Daoy (cell line): Measurements from ENCODE around the gene INPP5J. TPM values are rescaled to one million over a fixed set of nuclear protein-coding genes. Genes with fewer than 3 reads are reported as not detected.
"Not testable (repeated sequence)": the region's sequence is repeated elsewhere in the genome, so short reads cannot be mapped to it uniquely, and the experiment has no call there.

Source experiments
- DNase-seq: peaks from one replicate; pipeline ENCODE4 v3.0.0-alpha.2; 2015; ENCODE audit warnings: low read depth
- total RNA-seq: library from RNA; depleted of rRNA; stranded (reverse); fragments of >200 nt; shearing (Covaris generic); gene quantifications from 2 replicates; pipeline ENCODE4 v1.2.3, GENCODE V29; 2014

Gene INPP5J
- total RNA-seq, 1 experiment from 2014 or later, result 1.3 TPM

DNA sequence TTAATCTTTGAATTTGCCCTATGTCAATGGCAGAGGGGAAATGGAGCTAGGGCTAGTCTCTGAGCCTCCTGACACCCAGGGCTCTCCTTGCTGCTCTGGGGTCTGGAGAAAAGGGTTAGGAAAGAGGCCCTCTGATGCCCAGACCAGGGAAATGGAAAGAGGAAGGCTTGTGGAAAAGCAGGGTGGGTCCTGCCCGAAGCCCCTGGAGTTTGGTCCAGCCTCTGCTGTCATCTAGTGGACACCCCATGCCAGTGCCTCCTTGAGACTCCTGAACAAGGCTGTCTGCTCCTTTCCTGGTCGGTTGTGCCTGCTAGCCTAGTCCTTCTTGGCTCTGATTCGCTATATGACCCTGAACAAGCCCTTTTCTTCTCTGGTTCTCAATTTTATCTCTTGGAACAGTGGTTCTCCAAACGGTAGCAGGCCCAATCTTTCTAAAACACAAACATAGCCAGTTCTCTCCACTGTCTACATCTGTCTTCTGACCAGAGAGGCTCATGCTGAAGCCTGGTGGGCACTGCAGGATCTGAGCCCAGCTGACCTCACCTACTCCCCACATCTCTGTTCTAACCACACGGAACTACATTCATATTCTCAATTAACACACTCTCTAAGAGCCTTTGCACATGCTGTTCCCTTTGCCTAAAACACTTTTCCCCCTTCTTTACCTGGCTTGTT lies 26.3 kb downstream of the INPP5J start:
- DNase-seq, result peak; percentile 63

DNA sequence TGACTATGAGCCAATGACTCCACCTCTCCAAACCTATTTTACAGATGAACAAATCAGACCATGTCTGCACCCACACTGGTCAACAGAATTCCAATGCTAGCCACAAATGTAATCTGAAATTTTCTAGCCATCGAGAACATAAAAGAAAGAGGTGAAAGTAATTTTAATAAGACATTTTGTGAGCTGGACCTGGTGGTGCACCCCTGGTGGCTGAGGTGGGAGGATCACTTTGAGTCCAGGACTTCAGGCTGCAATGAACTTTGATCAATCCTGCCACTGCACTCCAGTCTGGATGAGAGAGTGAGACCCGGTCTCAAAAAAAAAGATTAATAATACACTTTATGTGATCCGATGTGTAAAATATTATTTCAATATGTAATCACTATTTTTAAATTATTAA lies 27.8 kb downstream of the INPP5J start:
- DNase-seq, result no peak

DNA sequence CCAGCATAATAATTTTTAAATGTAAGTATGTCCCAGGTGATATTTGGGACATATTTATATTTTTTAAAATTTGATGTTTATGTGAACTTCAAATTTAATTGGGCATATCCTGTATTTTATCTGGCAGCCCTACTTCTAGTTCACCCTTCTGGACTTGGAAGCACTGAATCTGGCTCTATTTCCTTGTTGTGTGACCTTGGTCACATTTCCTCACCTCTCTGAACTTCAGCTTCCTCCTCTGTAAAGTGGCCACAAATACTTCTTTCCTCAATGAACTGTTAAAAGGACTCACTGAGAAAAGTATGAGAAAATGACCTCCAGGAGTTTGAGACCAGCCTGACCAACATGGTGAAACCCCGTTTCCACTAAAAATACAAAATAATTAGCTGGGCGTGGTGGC lies 29.1 kb downstream of the INPP5J start:
- DNase-seq, result no peak

DNA sequence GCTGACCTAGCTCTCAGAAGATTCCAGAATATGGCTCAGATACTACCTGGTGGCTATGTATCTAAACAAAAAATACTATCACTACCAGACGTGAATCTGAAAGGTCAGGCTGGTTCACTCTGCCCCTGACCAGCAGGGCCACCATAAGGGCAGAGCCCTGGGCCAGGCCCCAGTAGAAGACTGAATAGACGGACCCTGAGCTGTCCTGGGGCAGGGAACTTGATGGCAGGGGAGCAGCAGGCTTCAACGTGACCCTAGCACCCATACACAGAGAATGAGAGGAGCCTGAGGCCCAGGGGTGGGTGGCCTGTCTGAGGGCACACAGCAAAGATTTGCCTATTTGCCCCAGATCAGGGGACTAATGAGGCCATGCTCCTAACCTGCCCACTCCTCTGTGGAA lies 30.6 kb downstream of the INPP5J start:
- no peak for DNase-seq

DNA sequence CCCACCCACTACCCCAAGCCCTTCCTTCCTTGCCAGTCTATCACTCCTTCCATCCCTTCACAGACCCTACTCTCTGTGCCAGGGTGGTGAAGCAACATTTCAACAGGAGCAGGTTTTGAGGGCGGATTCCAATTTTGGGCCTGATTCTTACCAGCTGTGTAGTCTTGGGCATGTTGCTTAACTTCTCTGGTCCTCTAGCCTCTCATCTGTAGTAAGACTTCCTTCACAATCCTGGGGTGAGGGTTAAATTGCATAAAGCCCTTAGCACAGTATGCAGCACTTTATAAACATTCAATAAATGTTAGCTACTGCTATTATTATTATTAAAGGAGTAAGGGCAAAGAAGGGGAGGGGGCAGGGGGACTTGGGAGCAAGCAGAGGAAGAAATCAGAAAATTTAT lies 32.2 kb downstream of the INPP5J start:
- DNase-seq, result no peak

DNA sequence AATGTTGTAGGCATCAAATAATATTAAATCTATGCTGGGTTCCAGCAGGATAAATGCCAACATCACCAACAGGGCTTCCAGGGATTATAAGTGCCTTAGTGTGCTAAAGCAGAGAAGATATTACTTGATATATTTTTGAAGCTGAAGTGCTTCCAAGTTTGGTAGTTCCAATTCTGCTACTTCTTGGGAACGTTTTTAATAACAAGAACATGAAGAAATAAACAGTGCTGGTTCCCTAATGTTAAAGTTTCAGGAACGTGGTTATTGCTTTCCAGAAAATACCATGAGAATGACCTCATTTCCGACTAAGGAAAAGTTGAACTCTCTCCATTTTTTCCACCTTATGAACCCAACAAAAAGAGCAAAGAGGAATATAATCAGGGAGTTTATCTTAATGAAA lies 32.7 kb downstream of the INPP5J start:
- DNase-seq, result no peak

DNA sequence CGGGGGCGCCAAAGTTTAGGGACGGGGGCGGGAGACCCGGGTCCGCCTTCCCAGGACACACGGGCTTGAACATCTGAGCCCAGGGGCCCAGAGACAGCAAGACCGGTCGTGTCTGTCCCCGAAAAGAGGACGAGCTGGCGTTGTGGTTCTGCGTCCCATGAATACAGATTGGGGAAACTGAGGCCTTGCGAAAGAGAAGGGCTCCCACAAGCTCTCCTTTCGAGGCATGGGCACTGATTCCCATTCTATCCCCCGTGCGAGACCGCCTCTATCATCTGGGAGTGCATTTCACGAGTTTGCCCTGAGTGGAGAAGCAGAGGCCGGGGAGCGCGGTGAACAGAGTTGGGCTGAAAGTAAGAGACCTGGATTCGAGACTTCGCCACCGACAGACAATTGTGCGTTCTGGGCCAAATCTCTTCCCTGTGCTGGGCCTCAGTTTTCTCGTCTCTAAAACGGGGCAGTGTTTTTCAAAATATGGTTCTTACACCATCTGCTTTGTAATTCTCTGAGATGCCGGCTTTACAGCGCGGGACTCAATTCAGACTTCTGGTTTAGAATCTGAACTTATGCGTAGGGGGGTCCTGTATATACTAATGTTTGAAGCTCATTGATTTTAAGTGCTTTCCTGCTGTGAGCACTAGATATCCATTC lies 37.7 kb downstream of the INPP5J start:
- DNase-seq, result no peak

DNA sequence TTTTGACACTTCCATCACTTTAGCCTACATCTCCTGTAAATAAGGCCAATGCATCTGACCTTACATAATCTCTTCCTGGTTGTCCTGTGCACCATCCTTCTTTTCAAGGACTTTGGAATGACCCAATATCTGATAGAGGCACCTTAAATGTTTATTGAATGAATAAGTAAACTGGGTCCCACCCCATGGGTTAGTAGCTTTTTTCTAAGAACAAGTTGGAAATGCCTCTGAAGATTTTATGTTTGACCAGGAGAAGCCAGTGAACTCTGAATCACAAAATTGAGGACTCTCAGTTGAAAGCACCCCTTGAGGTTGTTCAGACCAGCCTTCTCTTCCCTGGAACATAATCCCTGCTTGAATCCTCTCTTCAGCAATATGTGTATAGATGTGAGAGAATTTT lies 38.6 kb downstream of the INPP5J start:
- DNase-seq, result no peak

DNA sequence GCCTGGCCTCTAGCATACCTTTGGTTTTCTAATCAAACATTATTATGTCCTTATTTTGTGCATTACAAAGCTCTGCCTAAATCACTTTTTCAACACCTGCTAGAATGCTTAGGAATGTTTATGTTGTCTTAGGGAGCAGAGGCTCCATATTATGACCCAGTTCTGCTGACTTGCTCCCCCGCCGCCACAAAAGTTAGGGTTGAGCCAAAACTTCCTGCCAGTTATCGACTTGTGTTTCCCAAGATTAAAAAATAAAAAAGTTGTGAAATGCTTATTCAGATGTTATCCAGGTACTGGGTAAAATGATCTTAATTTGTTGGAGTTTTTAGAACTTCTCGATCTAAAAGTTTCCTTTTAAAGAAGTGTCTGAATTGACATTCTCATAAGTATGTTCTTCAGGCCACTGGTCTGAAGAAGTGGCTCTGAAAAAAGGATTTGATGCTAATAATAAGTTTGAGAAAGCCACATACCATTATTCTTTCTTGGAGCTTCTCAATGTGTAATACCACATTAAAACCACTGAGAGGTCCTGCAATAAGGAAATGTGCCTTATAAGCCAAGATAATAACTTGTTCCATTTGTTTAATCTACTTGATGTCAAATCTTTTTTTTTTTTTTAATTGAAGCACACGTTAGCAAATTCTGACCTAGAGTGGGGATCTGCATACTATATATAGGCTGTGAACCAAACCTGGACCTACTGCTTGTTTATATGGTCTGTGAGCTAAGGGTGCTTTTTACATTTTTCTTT lies 39.4 kb downstream of the INPP5J start:
- DNase-seq, result no peak

DNA sequence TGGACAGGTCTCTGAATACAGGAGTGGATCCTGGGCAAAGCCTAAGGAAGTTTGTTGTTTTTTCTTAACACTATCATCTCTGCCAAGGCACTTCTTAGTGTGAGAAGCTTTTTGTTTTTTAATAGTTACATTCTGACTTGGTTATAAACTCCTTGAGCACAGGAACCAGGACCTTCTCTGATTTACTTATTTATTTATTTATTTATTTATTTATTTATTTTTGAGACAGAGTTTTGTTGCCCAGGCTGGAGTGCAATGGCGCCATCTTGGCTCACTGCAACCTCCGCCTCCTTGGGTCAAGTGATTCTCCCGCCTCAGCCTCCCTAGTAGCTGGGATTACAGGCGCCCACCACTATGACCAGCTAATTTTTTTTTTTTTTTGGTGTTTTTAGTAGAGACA lies 48.2 kb downstream of the INPP5J start:
- no peak for DNase-seq

DNA sequence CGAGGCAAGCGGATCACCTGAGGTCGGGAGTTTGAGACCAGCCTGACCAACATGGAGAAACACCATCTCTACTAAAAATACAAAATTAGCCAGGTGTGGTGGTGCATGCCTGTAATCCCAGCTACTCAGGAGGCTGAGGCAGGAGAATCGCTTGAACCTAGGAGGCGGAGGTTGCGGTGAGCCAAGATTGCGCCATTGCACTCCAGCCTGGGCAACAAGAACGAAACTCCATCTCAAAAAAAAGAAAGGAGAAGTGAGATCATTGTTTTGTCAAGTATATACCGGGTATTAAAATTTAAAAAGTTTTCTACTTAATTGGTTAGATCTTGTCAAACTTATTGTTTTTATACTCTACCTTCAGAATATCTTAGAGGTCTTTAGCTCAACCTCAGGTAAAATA lies 49.0 kb downstream of the INPP5J start:
- not testable (repeated sequence) for DNase-seq

DNA sequence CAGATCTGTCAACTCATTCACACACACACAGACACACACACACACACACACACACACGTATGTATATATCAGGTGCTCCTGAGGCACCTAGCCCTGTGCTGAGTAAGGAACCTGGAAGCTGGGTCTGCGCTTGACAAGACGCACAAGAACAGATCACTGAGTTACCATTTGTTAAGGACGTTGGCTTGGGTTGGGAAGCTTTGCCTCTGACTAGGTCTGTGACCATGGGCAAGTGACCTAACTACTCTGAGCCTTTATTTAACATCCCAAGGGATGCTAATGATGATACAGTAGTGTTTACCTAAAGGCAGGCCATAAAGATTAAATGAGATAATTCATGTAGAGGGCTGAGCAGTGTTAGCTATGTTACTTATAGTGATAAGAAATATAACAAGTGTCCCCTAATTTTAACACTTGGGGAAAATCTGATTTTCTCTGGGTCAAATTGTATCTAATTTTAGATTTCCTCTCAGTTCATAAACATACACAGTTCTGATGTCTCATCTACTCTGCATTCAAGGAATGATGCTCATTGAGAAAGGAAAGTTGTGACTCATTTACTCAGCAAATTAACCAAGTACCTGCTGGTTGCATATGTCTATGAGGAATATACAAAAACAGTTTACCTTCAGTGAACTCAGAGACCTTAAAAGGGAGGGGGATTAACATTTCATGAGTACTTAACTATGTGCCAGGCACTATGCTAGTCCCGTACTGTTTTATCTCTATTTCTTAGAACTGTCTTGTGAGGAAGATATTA lies 50.8 kb downstream of the INPP5J start:
- peak; percentile 35 for DNase-seq

DNA sequence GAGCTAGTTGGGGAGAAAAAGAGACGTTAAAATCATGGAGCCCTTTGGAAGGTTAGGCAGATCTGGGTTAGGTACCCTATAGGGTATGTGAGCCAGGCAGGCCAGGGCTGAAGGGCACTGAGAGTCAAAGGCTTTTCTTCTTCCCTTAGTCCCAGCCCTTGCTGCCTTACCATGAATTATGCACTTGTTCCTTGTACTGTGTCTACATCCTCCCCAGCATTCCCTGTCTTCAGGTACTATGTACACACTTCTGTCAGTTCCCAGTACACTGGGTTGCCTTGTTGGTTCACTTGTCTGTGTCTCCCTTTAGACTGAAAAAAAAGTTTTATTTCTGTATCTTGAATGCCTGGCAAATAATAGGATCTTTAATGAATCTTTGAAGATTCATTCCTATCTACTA lies 54.2 kb downstream of the INPP5J start:
- DNase-seq, result no peak

DNA sequence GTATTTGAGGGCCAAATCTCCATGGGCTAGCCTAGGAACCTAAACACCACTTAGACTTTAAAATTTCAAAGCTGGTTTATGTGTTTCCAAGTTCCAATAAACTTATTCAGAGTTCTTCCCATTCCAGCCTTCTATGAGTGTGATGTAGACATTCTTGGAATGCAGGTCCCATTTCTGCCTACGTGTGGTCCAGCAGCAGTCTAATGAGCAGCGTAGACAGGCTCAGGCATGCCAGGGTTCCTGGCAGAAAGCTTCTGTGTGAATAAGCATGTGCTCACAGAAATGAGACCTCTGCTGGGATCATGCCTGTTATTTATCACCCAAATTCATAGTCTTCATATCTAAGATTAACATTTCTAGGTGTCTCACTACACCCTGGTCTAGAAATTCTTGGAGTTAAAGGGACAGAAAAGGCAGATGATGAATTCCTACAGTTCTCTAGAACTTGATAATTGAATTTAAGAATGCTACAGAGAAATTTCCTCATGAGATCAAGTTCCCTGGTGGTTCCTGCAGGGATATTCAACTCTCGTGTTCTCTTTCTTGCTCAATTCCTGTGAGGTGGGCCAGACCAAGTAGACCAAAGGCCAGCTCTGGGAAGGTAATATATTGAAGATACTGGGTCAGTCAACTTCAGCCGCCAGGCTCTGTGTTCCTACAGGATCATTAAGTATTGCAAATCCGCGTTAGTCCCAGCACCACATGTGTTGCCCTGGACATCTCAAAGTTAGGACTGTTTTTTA lies 54.8 kb downstream of the INPP5J start:
- no peak for DNase-seq

DNA sequence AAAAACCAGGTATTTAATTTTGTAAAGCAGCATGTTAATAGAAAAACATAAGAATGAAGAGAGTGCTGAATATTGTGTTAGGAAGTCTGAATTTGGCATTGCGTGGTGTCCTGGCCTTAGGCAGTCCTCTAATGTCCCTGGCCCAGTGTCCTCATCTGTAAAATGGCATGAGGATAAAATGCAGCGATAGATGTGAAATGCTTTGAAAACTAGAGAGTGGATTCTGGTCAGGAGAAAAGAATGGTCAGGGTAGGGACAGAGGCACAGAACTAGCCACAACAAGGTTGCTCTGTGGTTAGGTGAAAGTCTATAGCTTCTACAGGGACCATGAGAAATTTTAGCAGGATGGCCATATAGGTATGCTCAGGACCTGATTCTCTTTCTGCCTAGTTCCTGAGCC lies 56.1 kb downstream of the INPP5J start:
- no peak for DNase-seq

DNA sequence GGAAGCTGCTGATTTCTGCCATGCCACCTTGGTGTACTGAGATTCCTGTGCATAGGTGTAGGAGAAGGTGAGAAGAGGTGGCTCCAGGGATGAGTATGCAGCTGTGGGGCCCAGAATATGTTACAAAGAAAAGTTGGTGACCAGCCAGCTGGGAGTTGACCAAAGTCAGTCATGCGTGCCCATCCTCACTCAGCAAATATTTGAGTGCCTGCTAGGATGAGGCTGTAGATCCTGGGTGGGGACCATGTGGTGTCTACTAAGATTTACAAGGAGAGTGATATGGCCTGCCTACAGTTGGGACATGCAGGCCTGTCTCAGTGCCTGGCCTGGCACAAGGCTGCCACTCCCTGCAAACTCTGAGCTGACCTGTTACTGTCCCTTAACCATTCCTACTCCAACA lies 56.6 kb downstream of the INPP5J start:
- DNase-seq, result peak; percentile 51

DNA sequence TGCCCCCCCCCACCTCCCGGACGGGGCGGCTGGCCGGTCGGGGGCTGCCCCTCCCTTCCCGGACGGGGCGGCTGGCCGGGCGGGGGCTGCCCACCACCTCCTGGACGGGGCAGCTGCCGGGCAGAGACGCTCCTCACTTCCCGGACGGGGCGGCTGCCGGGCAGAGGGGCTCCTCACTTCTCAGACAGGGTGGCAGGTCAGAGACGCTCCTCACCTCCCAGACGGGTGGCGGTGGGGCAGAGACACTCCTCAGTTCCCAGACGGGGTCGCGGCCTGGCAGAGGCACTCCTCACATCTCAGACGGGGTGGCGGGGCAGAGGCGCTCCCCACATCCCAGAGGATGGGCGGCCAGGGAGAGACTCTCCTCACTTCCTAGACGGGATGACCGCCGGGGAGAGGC lies 61.2 kb downstream of the INPP5J start:
- DNase-seq, result no peak
